ENCODE data around the gene NUP42. TPM values are rescaled to one million over a fixed set of nuclear protein-coding genes. Genes with fewer than 3 reads are reported as not detected.

The NUP42 gene
- total and polyA plus RNA-seq, 9 of the 15 experiments (the other 6 are each of a cell fraction or from before 2014, with no cell fraction given): 41.8 to 86.4 (median 71.2) TPM

- intact Hi-C loops (cut with micrococcal nuclease): no loop called here
- Histone ChIP-seq H3K4me1 (replicated peaks in 1 of 2; ENCODE audit: control insufficient read depth in 2 of 2, insufficient read depth in 2 of 2, low read length in 2 of 2) (peaks cover 0 to 3% of the 10 kb centered on the region in 2 experiments; a peak in 2 of 5 replicates), H3K9me1 (ENCODE audit: control insufficient read depth, insufficient read depth, low read length) (no peaks in the 10 kb centered on the region), H3K9me3 (replicated peaks; ENCODE audit: control insufficient read depth, insufficient read depth, low read depth, low read length) (no peaks in the 10 kb centered on the region), H3K36me3 (ENCODE audit: control insufficient read depth, insufficient read depth, low read length) (no peaks in the 10 kb centered on the region), H3K79me2 (ENCODE audit: control insufficient read depth, insufficient read depth, low read length) (no peaks in the 10 kb centered on the region), H3K4me3 (no peak overlapping the region), H3K27ac (ENCODE audit: extremely low read depth, low read depth, low read length) (no peak overlapping the region), H2AFZ (ENCODE audit: low read depth, low read length) (peak overlapping the region; percentile 14; the same call in 1 of the 2 replicates), H3K9ac (ENCODE audit: insufficient read depth in 1 of 2, low read depth in 2 of 2, low read length in 2 of 2) (peak overlapping the region in 1 of 2 experiments; percentile 48; a peak in 1 of 4 replicates), H3K27me3 (ENCODE audit: control insufficient read depth in 2 of 2, insufficient read depth in 2 of 2, low read length in 2 of 2) (no peaks in the 10 kb centered on the region), H4K20me1 (replicated peaks; ENCODE audit: control insufficient read depth, insufficient read depth, low read length) (no peaks in the 10 kb centered on the region), H3K4me2 (ENCODE audit: insufficient read depth, low read length) (no peak overlapping the region)
- WGBS (ENCODE audit: insufficient coverage, low coverage, missing lambda C conversion rate): 28% methylated on average over 2 of the region's 2 CpGs
- DNase-seq (ENCODE audit: extremely low read depth in 1 of 4, low spot score in 3 of 4) (no peak), FAIRE-seq (no peak), ATAC-seq (peak; percentile 22; the same call in 1 of the 3 replicates)
- ChIA-PET CTCF (ENCODE audit: low intra/inter-chr PET ratio) (no interaction called here), POLR2A (interaction anchor here (0.5 to 0.6 kb wide), 2 partner anchors 34 to 550 kb away, joined by 3 to 4 read pairs; no protein-coding TSS in a partner anchor)
- BruUV-seq (replicated peaks): no TSS peak
- in situ Hi-C loops (cut with MboI): no loop called here
- TF ChIP-seq SIN3B (IDR thresholded peaks at IDR 0.05; ENCODE audit: low read depth) (no peak), PYGO2 (tag; IDR thresholded peaks at IDR 0.05) (no peak), ZNF3 (CRISPR knock-in tag; IDR thresholded peaks at IDR 0.05) (no peak), ZNF609 (CRISPR knock-in tag; IDR thresholded peaks at IDR 0.05; ENCODE audit: borderline replicate concordance) (no peak), ZBTB33 (CRISPR knock-in tag; IDR thresholded peaks at IDR 0.05) (no peak), CBFA2T3 (IDR thresholded peaks at IDR 0.05) (no peak)
- TF ChIP-seq, protein P1, sequence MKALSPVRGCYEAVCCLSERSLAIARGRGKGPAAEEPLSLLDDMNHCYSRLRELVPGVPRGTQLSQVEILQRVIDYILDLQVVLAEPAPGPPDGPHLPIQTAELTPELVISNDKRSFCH (CRISPR knock-in tag; IDR thresholded peaks at IDR 0.05): no peak
- TF ChIP-seq, protein P1 (tag; IDR thresholded peaks at IDR 0.05): no peak
- TF ChIP-seq, protein P2, sequence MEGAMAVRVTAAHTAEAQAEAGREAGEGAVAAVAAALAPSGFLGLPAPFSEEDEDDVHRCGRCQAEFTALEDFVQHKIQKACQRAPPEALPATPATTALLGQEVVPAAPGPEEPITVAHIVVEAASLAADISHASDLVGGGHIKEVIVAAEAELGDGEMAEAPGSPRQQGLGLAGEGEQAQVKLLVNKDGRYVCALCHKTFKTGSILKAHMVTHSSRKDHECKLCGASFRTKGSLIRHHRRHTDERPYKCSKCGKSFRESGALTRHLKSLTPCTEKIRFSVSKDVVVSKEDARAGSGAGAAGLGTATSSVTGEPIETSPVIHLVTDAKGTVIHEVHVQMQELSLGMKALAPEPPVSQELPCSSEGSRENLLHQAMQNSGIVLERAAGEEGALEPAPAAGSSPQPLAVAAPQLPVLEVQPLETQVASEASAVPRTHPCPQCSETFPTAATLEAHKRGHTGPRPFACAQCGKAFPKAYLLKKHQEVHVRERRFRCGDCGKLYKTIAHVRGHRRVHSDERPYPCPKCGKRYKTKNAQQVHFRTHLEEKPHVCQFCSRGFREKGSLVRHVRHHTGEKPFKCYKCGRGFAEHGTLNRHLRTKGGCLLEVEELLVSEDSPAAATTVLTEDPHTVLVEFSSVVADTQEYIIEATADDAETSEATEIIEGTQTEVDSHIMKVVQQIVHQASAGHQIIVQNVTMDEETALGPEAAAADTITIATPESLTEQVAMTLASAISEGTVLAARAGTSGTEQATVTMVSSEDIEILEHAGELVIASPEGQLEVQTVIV (CRISPR knock-in tag; IDR thresholded peaks at IDR 0.05; ENCODE audit: borderline replicate concordance): no peak
- TF ChIP-seq, protein P3, sequence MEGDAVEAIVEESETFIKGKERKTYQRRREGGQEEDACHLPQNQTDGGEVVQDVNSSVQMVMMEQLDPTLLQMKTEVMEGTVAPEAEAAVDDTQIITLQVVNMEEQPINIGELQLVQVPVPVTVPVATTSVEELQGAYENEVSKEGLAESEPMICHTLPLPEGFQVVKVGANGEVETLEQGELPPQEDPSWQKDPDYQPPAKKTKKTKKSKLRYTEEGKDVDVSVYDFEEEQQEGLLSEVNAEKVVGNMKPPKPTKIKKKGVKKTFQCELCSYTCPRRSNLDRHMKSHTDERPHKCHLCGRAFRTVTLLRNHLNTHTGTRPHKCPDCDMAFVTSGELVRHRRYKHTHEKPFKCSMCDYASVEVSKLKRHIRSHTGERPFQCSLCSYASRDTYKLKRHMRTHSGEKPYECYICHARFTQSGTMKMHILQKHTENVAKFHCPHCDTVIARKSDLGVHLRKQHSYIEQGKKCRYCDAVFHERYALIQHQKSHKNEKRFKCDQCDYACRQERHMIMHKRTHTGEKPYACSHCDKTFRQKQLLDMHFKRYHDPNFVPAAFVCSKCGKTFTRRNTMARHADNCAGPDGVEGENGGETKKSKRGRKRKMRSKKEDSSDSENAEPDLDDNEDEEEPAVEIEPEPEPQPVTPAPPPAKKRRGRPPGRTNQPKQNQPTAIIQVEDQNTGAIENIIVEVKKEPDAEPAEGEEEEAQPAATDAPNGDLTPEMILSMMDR (IDR thresholded peaks at IDR 0.05 in 2 of 3, conservative IDR thresholded peaks at IDR 0.05 in 1 of 3; ENCODE audit: insufficient read depth in 2 of 3, low read depth in 1 of 3, low read length in 3 of 3): no peak
Observed at GRCh38 chr7:23210506-23210905, 28.7 kb downstream of the NUP42 start.
